ENCODE data around the gene CDH16.

- TF ChIP-seq EP300 (IDR thresholded peaks at IDR 0.05) (no peak), POLR2A (IDR thresholded peaks at IDR 0.05) (no peak), POLR2AphosphoS5 (IDR thresholded peaks at IDR 0.05) (no peak)
- TF ChIP-seq, protein P1, sequence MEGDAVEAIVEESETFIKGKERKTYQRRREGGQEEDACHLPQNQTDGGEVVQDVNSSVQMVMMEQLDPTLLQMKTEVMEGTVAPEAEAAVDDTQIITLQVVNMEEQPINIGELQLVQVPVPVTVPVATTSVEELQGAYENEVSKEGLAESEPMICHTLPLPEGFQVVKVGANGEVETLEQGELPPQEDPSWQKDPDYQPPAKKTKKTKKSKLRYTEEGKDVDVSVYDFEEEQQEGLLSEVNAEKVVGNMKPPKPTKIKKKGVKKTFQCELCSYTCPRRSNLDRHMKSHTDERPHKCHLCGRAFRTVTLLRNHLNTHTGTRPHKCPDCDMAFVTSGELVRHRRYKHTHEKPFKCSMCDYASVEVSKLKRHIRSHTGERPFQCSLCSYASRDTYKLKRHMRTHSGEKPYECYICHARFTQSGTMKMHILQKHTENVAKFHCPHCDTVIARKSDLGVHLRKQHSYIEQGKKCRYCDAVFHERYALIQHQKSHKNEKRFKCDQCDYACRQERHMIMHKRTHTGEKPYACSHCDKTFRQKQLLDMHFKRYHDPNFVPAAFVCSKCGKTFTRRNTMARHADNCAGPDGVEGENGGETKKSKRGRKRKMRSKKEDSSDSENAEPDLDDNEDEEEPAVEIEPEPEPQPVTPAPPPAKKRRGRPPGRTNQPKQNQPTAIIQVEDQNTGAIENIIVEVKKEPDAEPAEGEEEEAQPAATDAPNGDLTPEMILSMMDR (IDR thresholded peaks at IDR 0.05) = no peak
Observed at GRCh38 chr16:66885491-66885890, 33.2 kb downstream of the CDH16 start.

Measured in sigmoid colon (tissue), 4 donors.